ENCODE data around the gene ZBTB16. TPM values are rescaled to one million over a fixed set of nuclear protein-coding genes. Genes with fewer than 3 reads are reported as not detected.
A peak's percentile ranks its signal among the peaks of the same experiment; 100 is the strongest.

Gene ZBTB16
- polyA plus RNA-seq, 3 donors: 4.1 to 12.3 (median 8.3) TPM

DNA sequence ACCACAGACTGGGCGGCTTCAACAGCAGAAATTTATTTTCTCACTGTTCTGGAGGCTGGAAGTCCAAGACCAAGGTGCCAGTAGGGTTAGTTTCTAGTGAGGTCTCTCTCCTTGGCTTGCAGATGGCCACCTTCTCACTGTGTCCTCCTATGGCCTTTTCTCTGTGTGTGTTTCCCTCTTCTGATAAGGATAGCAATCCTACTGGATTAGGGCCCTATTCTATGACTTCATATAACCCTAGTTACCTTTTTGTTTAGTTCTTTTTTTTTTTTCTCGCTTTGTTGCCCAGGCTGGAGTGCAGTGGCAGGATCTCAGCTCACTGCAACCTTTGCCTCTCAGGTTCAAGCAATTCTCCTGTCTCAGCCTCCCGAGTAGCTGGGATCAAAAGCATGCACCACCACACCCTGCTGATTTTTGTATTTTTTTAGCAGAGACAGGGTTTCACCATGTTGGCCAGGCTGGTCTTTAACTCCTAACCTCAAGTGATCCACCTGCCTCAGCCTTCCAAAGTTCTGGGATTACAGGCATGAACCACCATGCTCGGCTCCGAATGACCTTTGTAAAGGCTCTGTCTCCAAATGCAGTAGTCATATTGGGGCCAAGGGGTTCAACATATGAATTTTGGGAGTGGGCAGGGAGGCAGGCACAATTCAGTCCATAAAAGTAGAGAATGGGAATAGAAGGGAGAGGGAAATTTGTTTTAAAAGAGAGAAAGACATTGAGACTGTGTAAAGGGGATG lies 211.2 kb downstream of the ZBTB16 start:
- TF ChIP-seq, protein P1, sequence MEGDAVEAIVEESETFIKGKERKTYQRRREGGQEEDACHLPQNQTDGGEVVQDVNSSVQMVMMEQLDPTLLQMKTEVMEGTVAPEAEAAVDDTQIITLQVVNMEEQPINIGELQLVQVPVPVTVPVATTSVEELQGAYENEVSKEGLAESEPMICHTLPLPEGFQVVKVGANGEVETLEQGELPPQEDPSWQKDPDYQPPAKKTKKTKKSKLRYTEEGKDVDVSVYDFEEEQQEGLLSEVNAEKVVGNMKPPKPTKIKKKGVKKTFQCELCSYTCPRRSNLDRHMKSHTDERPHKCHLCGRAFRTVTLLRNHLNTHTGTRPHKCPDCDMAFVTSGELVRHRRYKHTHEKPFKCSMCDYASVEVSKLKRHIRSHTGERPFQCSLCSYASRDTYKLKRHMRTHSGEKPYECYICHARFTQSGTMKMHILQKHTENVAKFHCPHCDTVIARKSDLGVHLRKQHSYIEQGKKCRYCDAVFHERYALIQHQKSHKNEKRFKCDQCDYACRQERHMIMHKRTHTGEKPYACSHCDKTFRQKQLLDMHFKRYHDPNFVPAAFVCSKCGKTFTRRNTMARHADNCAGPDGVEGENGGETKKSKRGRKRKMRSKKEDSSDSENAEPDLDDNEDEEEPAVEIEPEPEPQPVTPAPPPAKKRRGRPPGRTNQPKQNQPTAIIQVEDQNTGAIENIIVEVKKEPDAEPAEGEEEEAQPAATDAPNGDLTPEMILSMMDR (IDR thresholded peaks at IDR 0.05): no peak
- H3K9ac ChIP-seq (ENCODE audit: insufficient read depth, low read length, poor library complexity, severe bottlenecking): no peak overlapping the region
- no peaks in the 10 kb centered on the region for H3K36me3 ChIP-seq (replicated peaks in 1 of 2; ENCODE audit: control insufficient read depth in 1 of 2, insufficient read depth in 2 of 2, low read length in 2 of 2)
- peaks cover 5 to 10% of the 10 kb centered on the region in 2 donors for H3K27me3 ChIP-seq (ENCODE audit: control insufficient read depth in 2 of 2, insufficient read depth in 2 of 2, low read length in 2 of 2)
- H3K9me3 Mint-ChIP-seq: no peaks in the 10 kb centered on the region
- no peak overlapping the region for H3K4me2 ChIP-seq (replicated peaks; ENCODE audit: extremely low read depth, low read length, poor library complexity, severe bottlenecking)
- H3K4me3 ChIP-seq (replicated peaks in 1 of 3; ENCODE audit: low read depth in 2 of 3, low read length in 3 of 3): no peak overlapping the region
- intact Hi-C loops (cut with micrococcal nuclease): no loop called here
- no peaks in the 10 kb centered on the region for H3K79me2 ChIP-seq (ENCODE audit: insufficient read depth, low read length)
- no peaks in the 10 kb centered on the region for H3K9me3 ChIP-seq (replicated peaks in 1 of 2; ENCODE audit: control insufficient read depth in 1 of 2, insufficient read depth in 1 of 2, low read length in 2 of 2)
- peaks cover 14 to 32% (median 15%) of the 10 kb centered on the region in 3 donors for H3K27me3 Mint-ChIP-seq (ENCODE audit: low read depth in 3 of 3)
- H3K36me3 Mint-ChIP-seq: no peaks in the 10 kb centered on the region
- peak overlapping the region in 1 of 2 donors; percentile 23 for H3K4me3 Mint-ChIP-seq
- no peak overlapping the region for H3K27ac Mint-ChIP-seq
- H3K27ac ChIP-seq (ENCODE audit: low read depth in 1 of 2, low read length in 2 of 2): no peak overlapping the region
- H2AFZ ChIP-seq (ENCODE audit: insufficient read depth, low read depth, low read length, poor library complexity, severe bottlenecking): no peak overlapping the region
- H3K4me1 Mint-ChIP-seq: no peaks in the 10 kb centered on the region
- H3K4me1 ChIP-seq (ENCODE audit: control insufficient read depth in 1 of 2, insufficient read depth in 2 of 2, low read length in 2 of 2): no peaks in the 10 kb centered on the region
- H4K20me1 ChIP-seq (ENCODE audit: insufficient read depth, low read length): no peaks in the 10 kb centered on the region
- 97% methylated on average over 4 of the region's 5 CpGs for WGBS (ENCODE audit: insufficient coverage)
- no peak for DNase-seq

DNA sequence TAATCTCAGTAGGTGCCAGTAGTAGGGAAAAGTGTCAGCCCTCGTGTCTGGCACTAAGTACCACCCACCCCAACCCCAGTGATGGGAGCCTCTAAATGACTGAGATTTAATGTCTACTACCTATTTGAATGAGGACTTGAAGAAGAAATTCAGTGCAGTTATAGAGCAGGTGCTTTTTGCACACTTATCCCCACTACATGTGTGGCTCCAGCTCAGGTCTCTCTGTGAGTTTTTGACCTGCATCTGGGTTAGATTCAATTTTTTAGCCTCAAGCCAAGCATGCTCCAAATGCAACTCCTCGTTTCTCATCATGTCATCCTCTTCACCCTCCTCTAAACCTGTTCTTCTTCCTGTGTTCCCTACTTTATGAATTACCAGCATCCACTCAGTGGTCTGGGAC lies 211.8 kb downstream of the ZBTB16 start:
- Mint-ChIP-seq H3K4me3 (peak overlapping the region in 1 of 2 donors; percentile 23), H3K27me3 (ENCODE audit: low read depth in 3 of 3) (peaks cover 14 to 32% (median 15%) of the 10 kb centered on the region in 3 donors), H3K27ac (no peak overlapping the region), H3K4me1 (no peaks in the 10 kb centered on the region), H3K36me3 (no peaks in the 10 kb centered on the region), H3K9me3 (no peaks in the 10 kb centered on the region)
- Histone ChIP-seq H3K27ac (ENCODE audit: low read depth in 1 of 2, low read length in 2 of 2) (no peak overlapping the region), H3K4me3 (replicated peaks in 1 of 3; ENCODE audit: low read depth in 2 of 3, low read length in 3 of 3) (no peak overlapping the region), H3K27me3 (ENCODE audit: control insufficient read depth in 2 of 2, insufficient read depth in 2 of 2, low read length in 2 of 2) (peaks cover 6 to 10% of the 10 kb centered on the region in 2 donors), H3K36me3 (replicated peaks in 1 of 2; ENCODE audit: control insufficient read depth in 1 of 2, insufficient read depth in 2 of 2, low read length in 2 of 2) (no peaks in the 10 kb centered on the region), H3K79me2 (ENCODE audit: insufficient read depth, low read length) (no peaks in the 10 kb centered on the region), H3K4me1 (ENCODE audit: control insufficient read depth in 1 of 2, insufficient read depth in 2 of 2, low read length in 2 of 2) (no peaks in the 10 kb centered on the region), H2AFZ (ENCODE audit: insufficient read depth, low read depth, low read length, poor library complexity, severe bottlenecking) (no peak overlapping the region), H4K20me1 (ENCODE audit: insufficient read depth, low read length) (no peaks in the 10 kb centered on the region), H3K9ac (ENCODE audit: insufficient read depth, low read length, poor library complexity, severe bottlenecking) (no peak overlapping the region), H3K9me3 (replicated peaks in 1 of 2; ENCODE audit: control insufficient read depth in 1 of 2, insufficient read depth in 1 of 2, low read length in 2 of 2) (no peaks in the 10 kb centered on the region), H3K4me2 (replicated peaks; ENCODE audit: extremely low read depth, low read length, poor library complexity, severe bottlenecking) (no peak overlapping the region)
- DNase-seq: no peak
- TF ChIP-seq, protein P1 (IDR thresholded peaks at IDR 0.05): no peak
- WGBS (ENCODE audit: insufficient coverage): 90% methylated on average over 1 of the region's 2 CpGs
- intact Hi-C loops (cut with micrococcal nuclease): no loop called here
